GM13976 (cell line): Measurements from ENCODE around the gene RAN.

ENCODE experiments used
- DNase-seq: peaks from one replicate; pipeline ENCODE4 v3.0.0; 2012; ENCODE audit warnings: low spot score
- CTCF ChIP-seq: IDR thresholded peaks from 2 replicates; pipeline ENCODE4 v1.5.1; 2012; ENCODE audit warnings: borderline replicate concordance, mild to moderate bottlenecking; ENCODE audit not compliant: insufficient read depth; ENCODE audit errors: extremely low read depth, missing control alignments, control extremely low read depth
- in situ Hi-C: fragments of 300-500 bp; cut with MboI; formaldehyde crosslinking; loops from one replicate; pipeline ENCODE4 v1.12.0; 2022; ENCODE audit warnings: low sequenced_read_pairs, mixed read lengths, inconsistent platforms; ENCODE audit not compliant: unreplicated experiment

Gene RAN

DNA sequence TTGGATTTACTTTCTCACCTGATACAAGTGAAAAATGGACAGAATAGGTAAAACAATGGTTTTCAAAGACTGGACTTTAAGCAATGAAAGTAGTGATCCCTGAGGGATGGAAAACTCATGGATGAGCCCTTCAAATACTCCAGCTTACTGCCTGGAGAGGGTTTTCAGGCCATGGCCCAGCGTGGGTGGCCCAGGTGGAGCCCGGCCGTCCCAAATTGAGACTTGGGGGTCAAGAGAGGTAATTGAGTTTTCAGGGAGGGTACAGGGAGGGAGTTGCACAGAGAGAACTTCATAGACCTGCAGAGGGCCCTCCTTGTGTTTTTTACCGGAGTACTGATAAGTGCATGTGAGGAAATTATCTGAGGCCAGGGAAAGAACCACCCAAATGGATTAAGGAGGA lies 37.2 kb downstream of the RAN start:
- in situ Hi-C loops: no loop called here
- DNase-seq: no peak
- no peak for TF ChIP-seq CTCF

DNA sequence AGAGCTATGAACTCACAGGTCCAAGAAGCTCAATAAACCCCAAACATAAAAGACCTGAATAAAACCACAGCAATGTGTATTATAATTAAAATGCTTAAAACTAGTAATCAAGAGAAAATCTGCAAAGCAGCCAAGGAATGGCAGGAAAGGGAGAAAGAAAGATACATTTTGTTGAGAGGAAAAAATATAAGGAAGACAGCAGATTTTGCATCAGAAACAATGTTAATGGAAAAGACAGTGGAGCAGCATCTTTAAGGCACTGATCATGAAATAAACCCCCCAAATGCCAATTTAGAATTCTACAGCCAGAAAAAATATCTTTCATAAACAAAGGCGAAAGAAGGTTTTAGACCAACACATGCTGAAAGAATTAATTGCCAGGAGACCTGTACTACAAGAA lies 39.3 kb downstream of the RAN start:
- no peak for DNase-seq
- no peak for TF ChIP-seq CTCF
- in situ Hi-C loops: no loop called here

GRCh38 chr12:130911933-130912332 lies 40.1 kb downstream of the RAN start:
- in situ Hi-C loops: no loop called here
- no peak for TF ChIP-seq CTCF
- no peak for DNase-seq

DNA sequence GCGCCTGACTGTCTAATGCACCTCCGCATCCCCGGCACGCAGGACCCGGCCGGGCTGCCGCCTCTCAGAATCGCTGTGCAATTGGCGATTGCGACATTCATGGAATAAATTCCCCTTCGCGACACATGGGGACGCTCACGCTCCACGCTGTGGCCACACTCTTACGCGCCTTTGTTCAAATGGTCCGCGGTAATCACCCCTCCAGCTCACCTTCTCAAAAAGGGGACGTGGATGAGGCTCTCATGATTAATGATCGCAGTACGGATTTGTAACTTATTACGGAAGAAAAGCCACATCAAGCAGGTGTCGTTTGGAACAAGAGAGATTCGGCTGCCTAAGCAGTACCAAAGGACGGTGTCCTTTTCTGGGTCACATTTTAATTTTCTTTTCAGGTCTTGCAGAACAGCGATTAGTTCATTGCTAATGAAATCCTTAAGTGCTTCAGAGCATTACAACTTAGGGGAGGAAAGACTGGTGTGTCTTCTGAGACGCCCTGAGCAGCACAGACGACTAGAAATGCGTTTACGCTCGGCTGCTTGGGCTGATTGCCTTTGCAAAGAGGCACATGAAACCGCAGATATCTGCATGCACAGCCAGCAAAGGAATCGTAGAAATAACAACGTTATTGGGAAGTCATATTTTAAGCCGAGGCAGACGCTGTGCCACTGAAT lies 44.5 kb downstream of the RAN start:
- in situ Hi-C loops: no loop called here
- peak; percentile 81 for DNase-seq
- peak; percentile 86 for TF ChIP-seq CTCF

DNA sequence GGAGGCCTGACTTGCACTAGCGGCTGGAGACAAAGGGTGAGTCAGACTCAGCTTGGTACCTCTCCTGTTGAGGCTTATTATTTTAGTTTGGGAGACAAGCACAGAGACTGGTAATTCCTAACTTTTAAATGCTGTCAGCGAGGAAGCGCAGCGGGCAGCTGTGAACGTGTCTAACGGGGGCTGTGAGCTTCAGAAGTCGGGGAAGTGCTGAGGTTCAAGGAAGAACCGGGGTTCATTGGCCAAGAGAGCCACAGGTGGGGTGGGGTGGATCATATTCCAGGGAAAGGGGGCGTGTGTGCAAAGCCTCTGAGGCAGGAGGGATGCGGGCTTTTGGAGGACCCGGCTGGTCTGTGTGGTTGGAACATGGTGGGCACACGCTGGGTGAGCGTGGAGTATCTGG lies 45.7 kb downstream of the RAN start:
- no peak for TF ChIP-seq CTCF
- DNase-seq: no peak
- in situ Hi-C loops: no loop called here

- no peak for TF ChIP-seq CTCF
- in situ Hi-C loops: no loop called here
- no peak for DNase-seq
Measured at GRCh38 chr12:130919086-130919485, 47.2 kb downstream of the RAN start.

GRCh38 chr12:130920119-130920703 lies 48.3 kb downstream of the RAN start:
- in situ Hi-C loops: no loop called here
- DNase-seq: no peak
- no peak for TF ChIP-seq CTCF
